Left ventricle myocardium superior (tissue), 1 donor: Measurements from ENCODE around the gene EGF. TPM values are rescaled to one million over a fixed set of nuclear protein-coding genes. Genes with fewer than 3 reads are reported as not detected.
"Not testable (repeated sequence)": the region's sequence is repeated elsewhere in the genome, so short reads cannot be mapped to it uniquely, and the experiment has no call there.

Experiments used
- ATAC-seq: fragments of 200-7000 bp; cut with Tn5 transposase; one replicate; pipeline ENCODE4 v1.9.1; 2020; ENCODE audit warnings: mild to moderate bottlenecking, moderate library complexity
- DNase-seq: peaks from one replicate; pipeline ENCODE4 v3.0.0-alpha.2; 2020
- intact Hi-C: fragments of 100-400 bp; cut with micrococcal nuclease; formaldehyde crosslinking; loops from one replicate; pipeline ENCODE4 v1.11.0; 2022
- total RNA-seq: library from RNA; stranded (reverse); fragmentation: NEBNext Ultra II Directional; extraction: Animal tissue kit (Norgen Biotek cat#: 25700); gene quantifications from one replicate; pipeline ENCODE4 v1.2.1, GENCODE V29; 2021
- donor health status: DM: no; HTN: yes; CAD: no; lungs with severe emphysema.

Gene EGF
- total RNA-seq, 1 donor from 2014 or later = 12.3 TPM

DNA sequence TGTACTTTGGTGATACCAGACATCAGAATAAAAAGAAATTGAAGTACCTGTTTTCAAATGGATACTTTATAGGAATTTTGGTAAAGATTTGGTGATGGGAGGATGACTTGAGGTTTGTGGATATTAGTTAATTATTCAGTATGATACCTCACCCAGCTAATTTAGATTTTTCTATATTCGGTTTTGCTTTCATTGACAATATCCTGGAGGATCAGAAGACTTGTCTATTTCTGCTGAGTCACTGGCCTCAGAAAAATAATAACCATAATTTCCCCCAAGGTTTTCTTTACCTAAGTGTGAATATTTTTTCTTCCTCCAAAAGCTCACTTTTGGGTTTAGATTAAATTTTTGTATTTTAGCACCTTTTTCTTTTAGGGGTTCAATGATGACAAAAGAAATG, 100.2 kb downstream of the EGF start:
- intact Hi-C loops = no loop called here
- no peak for ATAC-seq
- no peak for DNase-seq

- DNase-seq (no peak), ATAC-seq (no peak)
- intact Hi-C loops = no loop called here
Observed at GRCh38 chr4:110014233-110014632, 101.5 kb downstream of the EGF start.

DNA sequence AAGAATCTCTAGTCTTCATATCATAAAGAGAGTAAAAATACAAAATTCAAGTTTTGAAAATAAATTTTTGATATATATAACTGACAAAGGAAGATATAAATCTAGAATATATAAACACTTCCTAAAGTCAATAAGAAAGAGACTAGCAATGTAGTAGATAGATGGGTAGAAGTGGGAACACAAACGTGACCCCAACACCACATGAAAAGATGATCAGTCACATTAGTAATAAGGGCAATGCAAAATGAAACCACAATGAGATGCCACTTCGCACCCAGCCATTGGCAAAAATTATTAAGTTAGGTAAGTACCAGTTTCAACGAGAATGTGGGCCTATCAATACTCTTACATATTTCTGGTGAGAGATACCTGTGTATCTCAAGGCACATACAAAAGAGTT, 106.5 kb downstream of the EGF start:
- ATAC-seq = no peak
- intact Hi-C loops = no loop called here

DNA sequence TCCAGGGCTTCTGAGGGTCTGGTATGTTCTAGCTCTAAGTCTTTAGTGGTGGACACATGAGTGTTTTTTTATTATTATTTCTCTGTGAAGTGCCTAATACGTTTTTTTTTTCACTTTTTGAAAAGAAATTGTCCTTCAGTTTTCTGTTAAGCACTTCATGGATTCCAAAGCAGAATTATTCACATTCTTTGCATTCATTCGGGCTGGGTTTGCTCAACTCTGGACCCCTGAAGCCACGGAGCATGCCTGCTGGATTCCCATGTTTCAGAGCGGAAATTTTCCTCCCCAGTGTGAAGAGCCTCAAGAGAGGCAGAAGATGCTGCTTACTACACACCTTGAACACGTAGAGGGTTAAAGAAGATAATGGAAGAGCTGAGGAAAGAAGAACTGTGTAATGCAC, 107.5 kb downstream of the EGF start:
- DNase-seq = no peak
- no peak for ATAC-seq
- intact Hi-C loops = no loop called here

More for the DNA sequence above, 106.5 kb downstream of the EGF start:
- no peak for DNase-seq

GRCh38 chr4:110020646-110021443, 108.2 kb downstream of the EGF start:
- intact Hi-C loops = no loop called here
- DNase-seq (no peak), ATAC-seq (no peak)

- intact Hi-C loops = no loop called here
- ATAC-seq = no peak
- no peak for DNase-seq
Observed at GRCh38 chr4:110022457-110022856, 109.8 kb downstream of the EGF start.

GRCh38 chr4:110025056-110025455, 112.4 kb downstream of the EGF start:
- no peak for DNase-seq
- no peak for ATAC-seq
- intact Hi-C loops = no loop called here

- ATAC-seq = no peak
- intact Hi-C loops = no loop called here
- no peak for DNase-seq
Observed at GRCh38 chr4:110025718-110026117, 113.0 kb downstream of the EGF start.

GRCh38 chr4:110032603-110033002, 119.9 kb downstream of the EGF start:
- DNase-seq = no peak
- ATAC-seq = peak; percentile 43
- intact Hi-C loops = no loop called here

- ATAC-seq (no peak), DNase-seq (no peak)
- intact Hi-C loops = no loop called here
Observed at GRCh38 chr4:110033355-110034025, 120.8 kb downstream of the EGF start.

- DNase-seq (no peak), ATAC-seq (no peak)
- intact Hi-C loops = no loop called here
Observed at GRCh38 chr4:110034026-110034393, 121.3 kb downstream of the EGF start.

GRCh38 chr4:110039164-110039563, 126.5 kb downstream of the EGF start:
- DNase-seq, intact Hi-C loops, ATAC-seq: not testable (repeated sequence)

DNA sequence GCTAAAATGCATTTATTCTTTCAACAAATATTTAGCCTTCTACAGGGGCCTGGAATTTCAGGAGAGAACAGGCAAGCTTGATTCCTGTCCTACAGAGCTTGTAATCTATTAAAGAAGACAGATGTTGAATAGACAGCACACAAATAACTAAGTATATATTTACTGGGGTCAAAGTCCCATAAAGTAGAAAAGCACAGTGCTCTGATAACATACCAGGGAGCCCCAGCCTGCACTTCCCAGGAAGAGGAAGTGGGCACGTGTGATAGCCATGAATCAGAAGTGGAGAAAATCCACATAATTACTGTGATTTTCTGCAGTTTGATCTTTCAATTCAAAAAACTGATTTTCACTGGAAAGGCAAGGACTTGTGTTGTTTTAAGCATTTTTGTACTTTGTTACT, 129.1 kb downstream of the EGF start:
- no peak for ATAC-seq
- no peak for DNase-seq
- intact Hi-C loops = no loop called here

DNA sequence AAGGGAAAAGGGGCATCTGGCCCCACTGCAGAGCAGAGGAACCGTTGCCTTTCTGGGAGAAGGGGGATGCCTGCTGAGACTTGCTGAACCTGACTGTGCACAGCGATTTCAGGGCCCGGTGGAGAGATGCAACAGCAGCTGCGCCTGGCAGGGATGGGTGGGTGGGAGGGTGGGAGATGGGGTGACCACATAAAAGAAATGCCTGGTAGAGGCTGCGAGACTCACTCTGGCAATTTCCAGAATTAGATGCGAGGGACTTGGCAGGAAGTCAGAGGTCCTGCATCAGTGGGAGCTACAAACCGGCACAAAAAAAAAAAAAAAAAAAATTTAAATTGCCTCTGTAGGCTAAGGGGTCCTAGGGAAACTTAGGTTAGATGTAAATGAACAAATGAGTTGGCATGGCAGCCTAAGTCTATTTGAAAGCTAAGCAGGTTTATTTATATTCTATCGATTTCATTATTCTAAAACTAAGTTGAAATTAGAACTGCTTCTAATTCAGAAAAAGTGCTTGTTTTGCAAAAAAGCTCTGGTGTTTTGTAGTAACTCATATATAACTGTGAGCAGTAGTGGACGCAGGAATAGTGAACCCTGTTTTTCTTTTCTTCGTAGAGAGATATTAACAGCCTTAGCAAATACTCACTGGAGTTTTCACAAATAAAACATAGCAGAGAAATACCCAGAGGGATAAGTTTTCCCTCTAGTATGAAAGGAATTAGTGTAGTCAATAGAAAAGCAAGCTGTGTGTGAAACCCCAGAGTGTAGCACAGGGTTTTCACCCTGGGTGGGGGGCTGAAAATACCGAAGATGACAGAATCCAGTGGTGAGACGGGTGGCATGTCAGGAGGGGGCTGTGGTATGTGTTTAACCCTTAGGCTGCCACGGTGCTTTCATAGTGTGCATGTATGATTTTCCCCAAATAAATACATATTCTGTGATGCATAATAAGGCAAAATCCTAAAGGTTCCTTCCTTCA, 130.1 kb downstream of the EGF start:
- DNase-seq (no peak), ATAC-seq (no peak)
- intact Hi-C loops = no loop called here

DNA sequence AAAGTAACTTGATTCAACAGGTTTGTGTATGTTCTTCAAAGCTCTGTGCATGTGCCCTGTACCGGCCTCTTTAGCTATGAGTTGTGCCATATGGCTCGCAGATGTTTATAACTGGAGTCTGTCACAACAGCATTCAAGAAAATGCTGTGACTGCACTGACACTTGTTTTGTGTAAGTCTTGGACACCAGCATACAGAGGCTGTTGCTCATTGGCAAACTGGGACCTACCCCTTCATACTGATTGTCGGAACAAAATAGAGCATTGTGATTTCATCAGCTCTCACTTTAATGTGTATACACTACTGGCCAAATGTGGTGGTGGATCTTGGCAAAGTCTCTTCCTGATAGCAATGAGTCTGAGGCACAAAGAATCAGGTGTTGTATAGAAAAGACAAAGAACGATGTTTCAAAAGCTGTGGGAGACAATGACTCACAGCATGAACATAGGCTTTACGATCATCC, 133.9 kb downstream of the EGF start:
- intact Hi-C loops = loop anchor here (5.0 kb wide), 1 partner anchor 166 kb away; no protein-coding TSS in a partner anchor
- DNase-seq (no peak), ATAC-seq (no peak)

DNA sequence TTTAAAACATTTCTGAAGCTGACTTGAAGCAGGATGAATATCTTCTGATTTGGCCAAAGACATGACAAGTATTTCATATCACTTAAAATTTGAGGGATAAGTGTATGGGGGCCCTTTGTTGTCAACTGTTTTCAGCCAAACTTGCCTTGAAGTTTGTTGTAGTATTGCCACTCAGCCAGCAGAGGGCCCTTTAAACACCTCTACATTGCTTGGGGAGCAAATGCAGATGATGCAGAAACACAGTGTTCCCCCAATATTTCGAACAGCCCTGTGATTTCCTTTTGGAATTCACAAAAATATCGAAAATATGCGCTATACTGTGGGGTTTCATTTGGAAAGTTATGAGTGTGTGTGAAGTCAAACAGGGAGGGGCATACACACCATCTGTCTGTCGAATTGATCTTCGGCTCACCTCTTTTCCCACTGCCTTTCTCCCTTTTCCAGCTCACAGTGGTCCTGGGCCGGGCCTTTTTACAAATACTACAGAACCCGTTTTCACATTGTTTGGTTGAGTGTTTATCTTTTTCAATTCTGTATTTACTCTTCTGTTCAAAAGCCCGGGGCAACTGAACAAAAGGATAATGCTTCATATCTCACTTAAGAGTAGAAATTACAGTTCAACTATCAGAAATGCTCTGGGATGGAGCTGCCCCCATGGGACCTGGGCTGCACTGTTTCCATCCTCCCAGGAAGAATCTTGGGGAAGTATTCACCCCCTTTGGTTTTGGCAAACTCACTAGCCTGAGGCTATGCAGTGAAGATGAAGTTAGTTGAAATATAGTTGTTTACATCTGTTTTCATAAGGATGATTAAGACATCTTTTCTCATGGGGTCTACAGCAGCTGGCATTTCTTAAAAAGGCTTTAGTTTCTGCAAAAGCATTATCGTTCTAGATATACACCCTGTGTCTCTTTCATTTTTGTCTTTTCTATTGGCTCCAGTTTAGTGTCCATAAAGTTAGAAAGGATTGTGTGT, 137.6 kb downstream of the EGF start:
- DNase-seq = no peak
- no peak for ATAC-seq
- intact Hi-C loops = loop anchor here (5.0 kb wide), 1 partner anchor 162 kb away; no protein-coding TSS in a partner anchor

DNA sequence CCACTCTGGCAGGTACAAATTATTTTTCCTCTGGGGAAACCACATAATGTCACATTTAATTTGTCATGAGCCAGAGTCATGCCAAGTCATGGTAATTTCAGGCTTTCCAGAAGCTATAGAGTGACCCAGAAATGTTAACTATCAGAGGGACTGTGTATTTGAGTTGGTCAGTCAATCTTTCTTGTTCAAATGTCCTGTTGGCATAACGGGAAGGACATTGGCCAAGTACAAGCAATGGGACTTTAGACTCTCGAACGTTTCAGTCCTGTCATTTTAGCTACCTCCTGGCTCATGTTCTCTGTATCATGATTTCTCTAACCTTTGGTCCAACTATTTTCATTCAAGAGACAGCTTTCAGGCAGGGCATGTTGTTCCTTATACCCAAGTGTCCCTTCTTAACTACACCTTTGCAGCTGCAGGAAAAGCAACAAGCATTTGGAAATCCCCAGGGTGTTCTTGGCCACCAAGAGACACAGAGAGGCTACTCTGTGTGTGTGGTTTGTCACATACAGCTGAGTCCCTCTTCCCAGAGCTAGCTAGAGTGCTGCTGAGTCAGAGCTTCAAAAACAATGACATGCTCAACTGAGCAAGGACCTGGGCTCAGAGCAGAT, 142.6 kb downstream of the EGF start:
- DNase-seq = no peak
- intact Hi-C loops = no loop called here
- ATAC-seq = no peak

DNA sequence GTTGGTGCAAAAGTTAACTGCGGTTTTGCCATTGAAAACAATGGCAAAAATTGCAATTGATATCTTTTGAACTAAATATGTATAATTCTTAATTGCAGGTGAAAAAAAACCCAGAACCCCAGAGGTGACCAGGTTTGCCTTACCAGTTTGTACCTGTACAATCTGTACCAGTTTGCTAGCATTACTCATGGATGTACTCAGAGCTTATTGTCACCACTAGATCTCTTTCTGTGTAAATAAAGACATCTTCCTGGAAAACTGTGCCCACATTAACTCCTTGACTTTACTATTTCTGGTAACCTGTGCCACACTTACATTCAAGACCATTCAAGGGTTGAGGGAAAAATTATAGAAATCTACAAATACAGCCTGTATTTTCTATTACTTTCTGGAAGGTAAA, 146.0 kb downstream of the EGF start:
- intact Hi-C loops = no loop called here
- ATAC-seq = no peak
- no peak for DNase-seq
